KMS-11 (cell line): Measurements from ENCODE around the gene HHATL.

Source experiments
- H2AFZ ChIP-seq: fragments of 200-600 bp; sonication (generic); 2 replicates; pipeline ENCODE4 v1.6.1; 2016; ENCODE audit warnings: antibody characterized with exemption, mixed run types, low read depth
- H3K27ac ChIP-seq: fragments of 200-600 bp; sonication (generic); 2 replicates; pipeline ENCODE4 v1.6.1; 2016; ENCODE audit warnings: mild to moderate bottlenecking, mixed run types
- H3K27me3 ChIP-seq: fragments of 200-600 bp; sonication (generic); 2 replicates; pipeline ENCODE4 v1.6.1; 2017; ENCODE audit warnings: mild to moderate bottlenecking, low read depth, mixed run types, moderate library complexity; ENCODE audit not compliant: insufficient read depth
- H3K36me3 ChIP-seq: fragments of 200-600 bp; sonication (generic); 2 replicates; pipeline ENCODE4 v1.6.1; 2017; ENCODE audit warnings: mild to moderate bottlenecking, mixed run types; ENCODE audit not compliant: insufficient read depth
- H3K4me1 ChIP-seq: fragments of 200-600 bp; sonication (generic); 2 replicates; pipeline ENCODE4 v1.6.1; 2016; ENCODE audit warnings: mild to moderate bottlenecking, low read depth, mixed run types; ENCODE audit not compliant: poor library complexity, severe bottlenecking
- H3K4me2 ChIP-seq: fragments of 200-600 bp; sonication (generic); 2 replicates; pipeline ENCODE4 v1.7.0; 2016; ENCODE audit warnings: mild to moderate bottlenecking, mixed run types
- H3K4me3 ChIP-seq: fragments of 200-600 bp; sonication (generic); IDR thresholded peaks from 2 replicates; pipeline ENCODE4 v1.6.1; 2017; ENCODE audit warnings: low read depth, low read length, mixed read lengths; ENCODE audit not compliant: insufficient read depth
- H3K79me2 ChIP-seq: fragments of 200-600 bp; sonication (generic); 2 replicates; pipeline ENCODE4 v1.6.1; 2016; ENCODE audit warnings: low read depth, mixed run types; ENCODE audit not compliant: insufficient read depth
- H3K9ac ChIP-seq: fragments of 200-600 bp; sonication (generic); 2 replicates; pipeline ENCODE4 v1.6.1; 2016; ENCODE audit warnings: mild to moderate bottlenecking, mixed run types
- H4K20me1 ChIP-seq: fragments of 200-600 bp; sonication (generic); 2 replicates; pipeline ENCODE4 v1.6.1; 2016; ENCODE audit warnings: mild to moderate bottlenecking, mixed run types; ENCODE audit not compliant: insufficient read depth
- TF ChIP-seq, protein P1 (sequence below): fragments of 200-600 bp; sonication (generic); conservative IDR thresholded peaks from 2 replicates; pipeline ENCODE4 v1.6.1; 2017; ENCODE audit warnings: low read depth, mild to moderate bottlenecking, antibody characterized with exemption, low read length, moderate library complexity, mixed read lengths

Gene HHATL

DNA sequence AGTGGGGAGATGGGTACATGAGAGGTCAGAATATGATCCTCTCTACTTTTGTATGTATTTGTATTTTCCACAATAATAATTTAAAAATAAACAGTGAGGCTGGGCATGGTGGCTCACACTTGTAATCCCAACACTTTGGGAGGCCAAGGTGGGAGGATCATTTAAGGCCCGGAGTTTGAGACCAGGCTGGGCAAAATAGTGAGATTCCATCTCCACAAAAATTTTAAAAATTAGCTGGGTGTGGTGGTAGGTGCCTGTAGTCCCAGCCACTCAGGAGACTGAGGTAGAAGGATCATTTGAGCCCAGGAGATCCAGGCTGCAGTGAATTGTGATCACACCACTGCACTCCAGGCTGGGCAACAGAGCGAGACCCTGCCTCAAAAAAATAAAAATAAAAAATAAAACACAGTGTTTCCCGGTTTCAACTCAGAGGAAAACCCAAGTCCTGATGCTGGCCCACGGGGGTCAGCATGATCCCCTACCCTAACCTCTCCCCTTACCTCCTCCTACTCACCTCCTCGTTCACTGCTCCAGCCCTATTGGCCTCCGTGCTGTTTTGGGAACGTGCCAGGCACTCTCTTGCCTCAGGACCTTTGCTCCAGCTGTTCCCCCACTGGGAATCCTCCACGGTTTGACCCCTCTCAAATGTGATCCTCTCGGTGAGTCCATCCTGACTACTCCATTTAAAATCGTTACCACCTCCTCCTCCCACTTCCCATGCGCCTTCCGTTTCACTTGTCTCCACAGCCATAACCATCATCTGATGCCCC lies 20.1 kb downstream of the HHATL start:
- H3K36me3 ChIP-seq: no peaks in the 10 kb centered on the region
- TF ChIP-seq, protein P1, sequence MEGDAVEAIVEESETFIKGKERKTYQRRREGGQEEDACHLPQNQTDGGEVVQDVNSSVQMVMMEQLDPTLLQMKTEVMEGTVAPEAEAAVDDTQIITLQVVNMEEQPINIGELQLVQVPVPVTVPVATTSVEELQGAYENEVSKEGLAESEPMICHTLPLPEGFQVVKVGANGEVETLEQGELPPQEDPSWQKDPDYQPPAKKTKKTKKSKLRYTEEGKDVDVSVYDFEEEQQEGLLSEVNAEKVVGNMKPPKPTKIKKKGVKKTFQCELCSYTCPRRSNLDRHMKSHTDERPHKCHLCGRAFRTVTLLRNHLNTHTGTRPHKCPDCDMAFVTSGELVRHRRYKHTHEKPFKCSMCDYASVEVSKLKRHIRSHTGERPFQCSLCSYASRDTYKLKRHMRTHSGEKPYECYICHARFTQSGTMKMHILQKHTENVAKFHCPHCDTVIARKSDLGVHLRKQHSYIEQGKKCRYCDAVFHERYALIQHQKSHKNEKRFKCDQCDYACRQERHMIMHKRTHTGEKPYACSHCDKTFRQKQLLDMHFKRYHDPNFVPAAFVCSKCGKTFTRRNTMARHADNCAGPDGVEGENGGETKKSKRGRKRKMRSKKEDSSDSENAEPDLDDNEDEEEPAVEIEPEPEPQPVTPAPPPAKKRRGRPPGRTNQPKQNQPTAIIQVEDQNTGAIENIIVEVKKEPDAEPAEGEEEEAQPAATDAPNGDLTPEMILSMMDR: no peak
- no peak overlapping the region for H2AFZ ChIP-seq
- no peaks in the 10 kb centered on the region for H4K20me1 ChIP-seq
- no peak overlapping the region for H3K9ac ChIP-seq
- H3K27me3 ChIP-seq: no peaks in the 10 kb centered on the region
- H3K4me1 ChIP-seq: peaks cover 17% of the 10 kb centered on the region
- H3K79me2 ChIP-seq: no peaks in the 10 kb centered on the region
- no peak overlapping the region for H3K27ac ChIP-seq
- no peak overlapping the region for H3K4me2 ChIP-seq
- H3K4me3 ChIP-seq: no peak overlapping the region

DNA sequence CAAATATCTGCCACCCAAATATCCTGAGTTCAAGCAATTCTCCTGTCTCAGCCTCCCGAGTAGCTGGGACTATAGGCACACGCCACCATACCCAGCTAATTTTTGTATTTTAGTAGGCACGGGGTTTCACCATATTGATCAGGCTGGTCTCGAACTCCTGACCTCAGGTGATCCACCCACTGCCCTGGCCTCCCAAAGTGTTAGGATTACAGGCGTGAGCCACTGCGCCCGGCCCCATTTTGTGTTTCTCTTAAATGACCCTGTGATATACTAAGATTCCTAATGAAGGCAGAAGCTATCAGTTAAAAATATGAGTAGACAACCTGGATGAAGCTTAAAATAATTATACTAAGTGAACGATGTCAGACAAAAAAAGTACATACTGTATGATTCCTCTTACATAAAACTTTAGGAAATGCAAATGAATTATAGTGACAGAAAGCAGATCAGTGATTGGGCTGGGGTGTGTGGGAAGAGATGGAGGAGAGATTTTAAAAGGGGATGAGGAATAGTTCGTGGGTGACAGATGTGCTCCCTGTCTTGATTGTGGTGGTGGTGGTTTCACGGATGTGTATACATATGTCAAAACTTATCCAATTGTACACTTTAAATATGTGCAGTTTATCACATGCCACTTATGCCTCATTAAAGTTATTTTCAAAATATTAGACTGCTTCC lies 21.1 kb downstream of the HHATL start:
- no peak overlapping the region for H3K9ac ChIP-seq
- TF ChIP-seq, protein P1: no peak
- H3K4me1 ChIP-seq: peaks cover 18% of the 10 kb centered on the region
- H3K79me2 ChIP-seq: no peaks in the 10 kb centered on the region
- no peaks in the 10 kb centered on the region for H4K20me1 ChIP-seq
- no peaks in the 10 kb centered on the region for H3K27me3 ChIP-seq
- no peak overlapping the region for H2AFZ ChIP-seq
- no peak overlapping the region for H3K27ac ChIP-seq
- H3K4me3 ChIP-seq: no peak overlapping the region
- no peak overlapping the region for H3K4me2 ChIP-seq
- H3K36me3 ChIP-seq: no peaks in the 10 kb centered on the region

DNA sequence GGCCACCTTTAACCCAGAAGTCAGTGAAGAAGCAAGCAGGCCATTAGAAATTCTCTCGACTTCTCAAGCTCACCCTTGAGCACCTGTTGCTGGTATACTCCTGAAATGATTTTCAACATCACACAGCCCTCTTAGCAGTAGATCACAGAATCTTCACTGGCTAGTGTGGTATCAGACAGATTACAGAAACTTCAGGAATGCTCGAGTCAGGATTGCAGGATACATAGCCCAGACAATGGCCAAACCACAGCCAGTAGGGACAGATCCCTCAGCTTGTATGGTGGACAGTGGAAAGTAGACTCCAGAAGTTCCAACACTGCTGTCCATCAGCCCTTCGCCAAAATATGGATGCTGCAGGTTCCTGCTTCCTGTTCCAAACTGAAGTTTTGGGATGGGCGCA lies 21.8 kb downstream of the HHATL start:
- Histone ChIP-seq H3K4me2 (no peak overlapping the region), H3K36me3 (no peaks in the 10 kb centered on the region), H3K9ac (no peak overlapping the region), H4K20me1 (no peaks in the 10 kb centered on the region), H3K4me1 (peaks cover 18% of the 10 kb centered on the region), H2AFZ (no peak overlapping the region), H3K4me3 (no peak overlapping the region), H3K27me3 (no peaks in the 10 kb centered on the region), H3K79me2 (no peaks in the 10 kb centered on the region), H3K27ac (no peak overlapping the region)
- TF ChIP-seq, protein P1: no peak

DNA sequence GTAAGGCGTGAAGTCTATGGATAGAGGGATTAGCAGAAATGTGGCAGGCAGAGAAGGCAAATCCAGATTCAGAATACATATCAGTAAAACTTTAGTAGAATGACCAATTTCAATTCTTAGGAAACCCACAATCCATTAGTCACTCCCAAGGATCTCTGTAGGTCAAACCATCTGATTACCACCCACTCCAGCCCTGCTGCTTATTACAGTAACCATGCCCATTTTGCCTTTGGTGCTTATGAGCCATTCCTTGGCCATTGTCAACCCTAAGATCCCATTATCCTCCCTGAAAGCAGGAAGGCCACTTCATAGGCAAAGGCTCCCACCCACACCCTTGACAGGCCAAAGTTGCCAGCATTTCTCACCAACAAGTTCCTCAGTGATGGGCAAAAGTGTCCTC lies 22.3 kb downstream of the HHATL start:
- Histone ChIP-seq H4K20me1 (no peaks in the 10 kb centered on the region), H3K27ac (no peak overlapping the region), H3K4me1 (peaks cover 18% of the 10 kb centered on the region), H2AFZ (no peak overlapping the region), H3K4me2 (no peak overlapping the region), H3K9ac (no peak overlapping the region), H3K79me2 (no peaks in the 10 kb centered on the region), H3K4me3 (no peak overlapping the region), H3K27me3 (no peaks in the 10 kb centered on the region), H3K36me3 (no peaks in the 10 kb centered on the region)
- TF ChIP-seq, protein P1: no peak
